K562 (cell line): Measurements from ENCODE around the gene SPINT2. TPM values are rescaled to one million over a fixed set of nuclear protein-coding genes. Genes with fewer than 3 reads are reported as not detected.

Source experiments
- ATAC-seq: fragments of 200-7000 bp; cut with Tn5 transposase; 3 replicates; pipeline ENCODE4 v1.9.1; 2020; ENCODE audit warnings: moderate library complexity
- BruUV-seq: library from RNA; stranded (reverse); fragments of 400-500 nt; replicated peaks from 2 replicates; lab custom pipeline; 2021; lab: Mats Ljungman, UMichigan
- CTCF ChIA-PET: fragments of 300-600 bp; formaldehyde crosslinking; extraction: SDS; loops from one replicate; lab custom pipeline; 2021; ENCODE audit warnings: low intra/inter-chr PET ratio; lab: Yijun Ruan, JAX
- POLR2A ChIA-PET: fragments of 300-600, 350-650 bp; sonication (Branson Sonifier 250); formaldehyde crosslinking; extraction: SDS; loops from one replicate; lab custom pipeline; 2021; ENCODE audit warnings: antibody characterized with exemption, inconsistent platforms; lab: Yijun Ruan, JAX
- DNase-seq, 4 experiments: peaks; one replicate each; pipeline versions ENCODE4 v3.0.0 to v3.0.0-alpha.2; 2011 to 2018; ENCODE audit warnings: low spot score in 3 of 4, mixed read lengths in 3 of 4; ENCODE audit errors: extremely low read depth in 1 of 4
- FAIRE-seq: peaks from 2 replicates; lab custom pipeline; 2011; peaks lifted over from hg19 to GRCh38; lab: Jason Lieb, UNC
- H2AFZ ChIP-seq: 2 replicates; pipeline ENCODE4 v1.6.0; 2011; ENCODE audit warnings: low read depth, low read length, control low read depth, inconsistent platforms
- H3K27ac ChIP-seq: fragments of 200-600 bp; 3 replicates; pipeline ENCODE4 v1.8.0; 2011; ENCODE audit warnings: low read depth, mild to moderate bottlenecking, control low read depth, inconsistent platforms, low read length, moderate library complexity, mixed read lengths; ENCODE audit errors: extremely low read depth
- H3K27me3 ChIP-seq, 2 experiments: fragments of 300-600 bp in 1 of 2; 2 replicates in 1 of 2; 3 replicates in 1 of 2; pipeline versions ENCODE4 v1.6.0 to v1.8.0; 2011; ENCODE audit warnings: inconsistent platforms in 2 of 2, low read length in 2 of 2, mild to moderate bottlenecking in 1 of 2, mixed read lengths in 1 of 2, moderate library complexity in 1 of 2; ENCODE audit not compliant: control insufficient read depth in 2 of 2, insufficient read depth in 2 of 2
- H3K36me3 ChIP-seq: fragments of 300-600 bp; 3 replicates; pipeline ENCODE4 v1.8.0; 2011; ENCODE audit warnings: mild to moderate bottlenecking, low read length, inconsistent platforms; ENCODE audit not compliant: control insufficient read depth, insufficient read depth
- H3K4me1 ChIP-seq, 2 experiments: fragments of 200-600 bp in 1 of 2; replicated peaks in 1 of 2; 2 replicates in 1 of 2; 3 replicates in 1 of 2; pipeline versions ENCODE4 v1.5.1 to v1.8.0; 2011; ENCODE audit warnings: inconsistent platforms in 2 of 2, low read length in 2 of 2, mild to moderate bottlenecking in 1 of 2, mixed read lengths in 1 of 2, moderate library complexity in 1 of 2; ENCODE audit not compliant: control insufficient read depth in 2 of 2, insufficient read depth in 2 of 2
- H3K4me2 ChIP-seq: 2 replicates; pipeline ENCODE4 v1.6.1; 2011; ENCODE audit warnings: low read length, control low read depth, inconsistent platforms, mixed read lengths; ENCODE audit not compliant: insufficient read depth
- H3K4me3 ChIP-seq: fragments of 200-600 bp; sonication (generic), shearing (Covaris generic); 2 replicates; pipeline ENCODE4 v1.5.1; 2016; ENCODE audit warnings: control low read depth, inconsistent platforms
- H3K79me2 ChIP-seq: fragments of 200-600 bp; 3 replicates; pipeline ENCODE4 v1.8.0; 2011; ENCODE audit warnings: low read length, inconsistent platforms; ENCODE audit not compliant: control insufficient read depth, insufficient read depth
- H3K9ac ChIP-seq, 2 experiments: 2 replicates each; pipeline versions ENCODE4 v1.6.0 to v1.6.1; 2011; ENCODE audit warnings: low read depth in 2 of 2, low read length in 2 of 2, control low read depth in 1 of 2, inconsistent platforms in 1 of 2, mild to moderate bottlenecking in 1 of 2, mixed read lengths in 1 of 2; ENCODE audit not compliant: insufficient read depth in 1 of 2
- H3K9me1 ChIP-seq: one replicate; pipeline ENCODE4 v1.6.0; 2011; ENCODE audit warnings: inconsistent platforms, mild to moderate bottlenecking, low read length, moderate library complexity; ENCODE audit not compliant: control insufficient read depth, insufficient read depth
- H3K9me3 ChIP-seq: replicated peaks from 2 replicates; pipeline ENCODE4 v1.5.1; 2011; ENCODE audit warnings: low read depth, low read length, inconsistent platforms; ENCODE audit not compliant: control insufficient read depth, insufficient read depth
- H4K20me1 ChIP-seq: replicated peaks from 2 replicates; pipeline ENCODE4 v1.6.1; 2011; ENCODE audit warnings: low read length, inconsistent platforms, mixed read lengths; ENCODE audit not compliant: control insufficient read depth, insufficient read depth
- ARHGAP35 ChIP-seq: fragments of 450-650 bp; IDR thresholded peaks from 2 replicates; pipeline ENCODE4 v1.6.1; 2018; ENCODE audit not compliant: partially characterized antibody
- CBFA2T2 ChIP-seq: fragments of 450-650 bp; conservative IDR thresholded peaks from 2 replicates; pipeline ENCODE4 v1.6.1; 2017; ENCODE audit warnings: mild to moderate bottlenecking
- DNMT1 ChIP-seq: fragments of 450-650 bp; IDR thresholded peaks from 2 replicates; pipeline ENCODE4 v1.6.1; 2016; ENCODE audit warnings: antibody characterized with exemption, mild to moderate bottlenecking
- KDM1A ChIP-seq, 2 experiments: fragments of 450-650 bp; IDR thresholded peaks; 2 replicates each; pipeline ENCODE4 v1.6.1; 2016; ENCODE audit warnings: mild to moderate bottlenecking in 2 of 2
- MYBL2 ChIP-seq, 2 experiments: fragments of 450-650 bp in 1 of 2; sonication (generic) in 1 of 2; formaldehyde crosslinking in 1 of 2; IDR thresholded peaks; 2 replicates each; pipeline versions ENCODE4 v1.6.1 to v1.8.1; 2017 to 2022; ENCODE audit warnings: borderline replicate concordance in 1 of 2, inconsistent platforms in 1 of 2, low read depth in 1 of 2, mild to moderate bottlenecking in 1 of 2, missing genetic modification reagents in 1 of 2, moderate library complexity in 1 of 2
- NCOA2 ChIP-seq, 2 experiments: fragments of 450-650 bp; IDR thresholded peaks; 2 replicates each; pipeline ENCODE4 v1.6.1; 2018; ENCODE audit warnings: mild to moderate bottlenecking in 2 of 2, moderate library complexity in 1 of 2; ENCODE audit not compliant: partially characterized antibody in 2 of 2
- SIN3B ChIP-seq: fragments of 450-650 bp; IDR thresholded peaks from 2 replicates; pipeline ENCODE4 v1.6.1; 2017; ENCODE audit warnings: low read depth, mild to moderate bottlenecking, moderate library complexity
- SMARCB1 ChIP-seq: IDR thresholded peaks from 2 replicates; pipeline ENCODE4 v1.6.1; 2011; ENCODE audit warnings: improper control_type of control experiment, low read depth; ENCODE audit not compliant: insufficient read length
- SP1 ChIP-seq: sonication (generic); formaldehyde crosslinking; IDR thresholded peaks from 2 replicates; pipeline ENCODE4 v1.8.1; 2022; ENCODE audit warnings: mild to moderate bottlenecking, missing genetic modification reagents
- SRSF1 ChIP-seq: fragments of 200-400 bp; formaldehyde crosslinking; IDR thresholded peaks from 2 replicates; pipeline ENCODE4 v1.6.1; 2017; ENCODE audit warnings: mild to moderate bottlenecking, low read depth, low read length, moderate library complexity
- ZKSCAN8 ChIP-seq: fragments of 200-800 bp; sonication (Bioruptor generic); IDR thresholded peaks from 2 replicates; pipeline ENCODE4 v1.6.1; 2016; ENCODE audit warnings: missing genetic modification characterization, missing compliant biosample characterization
- ZNF224 ChIP-seq: sonication (generic); formaldehyde crosslinking; IDR thresholded peaks from 2 replicates; pipeline ENCODE4 v1.8.0; 2022; ENCODE audit warnings: mild to moderate bottlenecking, missing genetic modification reagents
- WGBS: fragments of 100-300 bp; shearing (Covaris generic); methylation state at CpG from one replicate; pipeline ENCODE4 v1.1.6; 2016; ENCODE audit warnings: low coverage, mixed read lengths; ENCODE audit not compliant: insufficient coverage; ENCODE audit errors: missing lambda C conversion rate; 5-methylcytosine and 5-hydroxymethylcytosine counted together
- in situ Hi-C: fragments of 300-500 bp; cut with MboI; formaldehyde crosslinking; loops from 4 replicates; pipeline ENCODE4 v1.15.0; 2018; ENCODE audit warnings: inconsistent platforms, mixed read lengths
- intact Hi-C: fragments of 100-400 bp; cut with micrococcal nuclease; formaldehyde crosslinking; loops from 2 replicates; pipeline ENCODE4 v1.14.2; 2022
- polyA plus RNA-seq, 8 experiments: library from polyadenylated mRNA; depleted of rRNA in 4 of 8; stranded (reverse) in 5 of 8; unstranded in 3 of 8; fragments of >200 nt; fragmentation: Nextera tagmentation in 2 of 8; fragmentation: Illumina TruSeq in 1 of 8; extraction: Ambion mirVana in 2 of 8; extraction: Trizol in 1 of 8; gene quantifications; 2 replicates each; pipeline versions ENCODE4 v1.2.1 to v1.2.3, GENCODE V29; 2011 to 2014; ENCODE audit warnings: inconsistent platforms in 1 of 8, missing spikeins in 1 of 8
- total RNA-seq, 7 experiments: library from RNA; depleted of rRNA in 6 of 7; stranded (reverse); fragments of >200 nt in 6 of 7; fragmentation: Illumina TruSeq in 2 of 7; extraction: Trizol in 2 of 7; gene quantifications; 2 replicates each; pipeline versions ENCODE4 v1.2.1 to v1.2.3, GENCODE V29; 2011 to 2021; ENCODE audit warnings: low replicate concordance in 1 of 7
- TF ChIP-seq, protein P1 (sequence below): fragments of 450-650 bp; formaldehyde crosslinking; IDR thresholded peaks from 2 replicates; pipeline ENCODE4 v1.4.0; 2022; ENCODE audit warnings: mild to moderate bottlenecking, moderate library complexity
- TF ChIP-seq, protein P2 (sequence below): fragments of 450-650 bp; IDR thresholded peaks from 2 replicates; pipeline ENCODE4 v1.6.1; 2017; ENCODE audit warnings: antibody characterized with exemption, mild to moderate bottlenecking
- TF ChIP-seq, protein P3 (sequence below): fragments of 450-650 bp; IDR thresholded peaks from 2 replicates; pipeline ENCODE4 v1.6.1; 2017; ENCODE audit warnings: antibody characterized with exemption

The SPINT2 gene
- total and polyA plus RNA-seq, 9 of the 15 experiments (the other 6 are each of a cell fraction or from before 2014, with no cell fraction given) = 0.65 to 4.5 (median 3.4) TPM

DNA sequence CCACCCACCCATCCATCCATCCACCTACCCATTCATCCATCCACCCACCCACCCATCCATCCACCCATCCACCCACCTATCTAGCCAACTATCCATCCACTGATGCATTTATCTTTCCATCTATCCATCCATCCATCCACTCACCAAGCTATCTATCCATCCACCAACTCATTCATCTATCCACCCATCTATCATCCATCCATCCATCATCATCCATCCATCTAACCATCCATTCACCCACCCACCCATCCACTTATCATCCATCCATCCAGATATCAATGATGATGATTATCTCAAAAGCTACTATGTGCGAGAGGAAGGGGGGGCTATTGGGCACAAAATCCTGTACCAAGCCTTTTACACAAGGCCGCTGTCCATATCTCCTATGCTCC, 45.9 kb downstream of the SPINT2 start:
- no peak overlapping the region for H3K4me3 ChIP-seq
- no peaks in the 10 kb centered on the region for H3K9me3 ChIP-seq
- no peaks in the 10 kb centered on the region for H3K27me3 ChIP-seq
- peaks cover 5% of the 10 kb centered on the region for H3K9me1 ChIP-seq
- FAIRE-seq = no peak
- peaks cover 5% of the 10 kb centered on the region; the same call in 1 of the 2 replicates for H4K20me1 ChIP-seq
- no peak overlapping the region; the same call in 1 of the 2 replicates for H3K4me2 ChIP-seq
- BruUV-seq = no TSS peak
- in situ Hi-C loops (no loop called here), intact Hi-C loops (no loop called here)
- DNase-seq = no peak
- ChIA-PET POLR2A (no interaction called here), CTCF (no interaction called here)
- ATAC-seq = no peak
- peak overlapping the region in 1 of 2 experiments; percentile 84; a peak in 2 of 4 replicates for H3K9ac ChIP-seq
- peaks cover 65% of the 10 kb centered on the region for H3K79me2 ChIP-seq
- 87% methylated on average over 2 of the region's 2 CpGs for WGBS
- peaks cover 73% of the 10 kb centered on the region for H3K36me3 ChIP-seq
- H3K4me1 ChIP-seq = peaks cover 19 to 56% of the 10 kb centered on the region in 2 experiments
- H3K27ac ChIP-seq = no peak overlapping the region
- H2AFZ ChIP-seq = no peak overlapping the region
- TF ChIP-seq, protein P1, sequence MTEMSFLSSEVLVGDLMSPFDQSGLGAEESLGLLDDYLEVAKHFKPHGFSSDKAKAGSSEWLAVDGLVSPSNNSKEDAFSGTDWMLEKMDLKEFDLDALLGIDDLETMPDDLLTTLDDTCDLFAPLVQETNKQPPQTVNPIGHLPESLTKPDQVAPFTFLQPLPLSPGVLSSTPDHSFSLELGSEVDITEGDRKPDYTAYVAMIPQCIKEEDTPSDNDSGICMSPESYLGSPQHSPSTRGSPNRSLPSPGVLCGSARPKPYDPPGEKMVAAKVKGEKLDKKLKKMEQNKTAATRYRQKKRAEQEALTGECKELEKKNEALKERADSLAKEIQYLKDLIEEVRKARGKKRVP (CRISPR knock-in tag) = no peak
- TF ChIP-seq SIN3B = no peak
- TF ChIP-seq NCOA2 (IDR thresholded peaks at IDR 0.05; ENCODE audit: partially characterized antibody in 2 of 2) = no peak
- TF ChIP-seq SMARCB1 = no peak
- peak; percentile 29 for TF ChIP-seq ARHGAP35
- TF ChIP-seq SRSF1 = no peak
- no peak for TF ChIP-seq SP1 (CRISPR knock-in tag)
- TF ChIP-seq, protein P2, sequence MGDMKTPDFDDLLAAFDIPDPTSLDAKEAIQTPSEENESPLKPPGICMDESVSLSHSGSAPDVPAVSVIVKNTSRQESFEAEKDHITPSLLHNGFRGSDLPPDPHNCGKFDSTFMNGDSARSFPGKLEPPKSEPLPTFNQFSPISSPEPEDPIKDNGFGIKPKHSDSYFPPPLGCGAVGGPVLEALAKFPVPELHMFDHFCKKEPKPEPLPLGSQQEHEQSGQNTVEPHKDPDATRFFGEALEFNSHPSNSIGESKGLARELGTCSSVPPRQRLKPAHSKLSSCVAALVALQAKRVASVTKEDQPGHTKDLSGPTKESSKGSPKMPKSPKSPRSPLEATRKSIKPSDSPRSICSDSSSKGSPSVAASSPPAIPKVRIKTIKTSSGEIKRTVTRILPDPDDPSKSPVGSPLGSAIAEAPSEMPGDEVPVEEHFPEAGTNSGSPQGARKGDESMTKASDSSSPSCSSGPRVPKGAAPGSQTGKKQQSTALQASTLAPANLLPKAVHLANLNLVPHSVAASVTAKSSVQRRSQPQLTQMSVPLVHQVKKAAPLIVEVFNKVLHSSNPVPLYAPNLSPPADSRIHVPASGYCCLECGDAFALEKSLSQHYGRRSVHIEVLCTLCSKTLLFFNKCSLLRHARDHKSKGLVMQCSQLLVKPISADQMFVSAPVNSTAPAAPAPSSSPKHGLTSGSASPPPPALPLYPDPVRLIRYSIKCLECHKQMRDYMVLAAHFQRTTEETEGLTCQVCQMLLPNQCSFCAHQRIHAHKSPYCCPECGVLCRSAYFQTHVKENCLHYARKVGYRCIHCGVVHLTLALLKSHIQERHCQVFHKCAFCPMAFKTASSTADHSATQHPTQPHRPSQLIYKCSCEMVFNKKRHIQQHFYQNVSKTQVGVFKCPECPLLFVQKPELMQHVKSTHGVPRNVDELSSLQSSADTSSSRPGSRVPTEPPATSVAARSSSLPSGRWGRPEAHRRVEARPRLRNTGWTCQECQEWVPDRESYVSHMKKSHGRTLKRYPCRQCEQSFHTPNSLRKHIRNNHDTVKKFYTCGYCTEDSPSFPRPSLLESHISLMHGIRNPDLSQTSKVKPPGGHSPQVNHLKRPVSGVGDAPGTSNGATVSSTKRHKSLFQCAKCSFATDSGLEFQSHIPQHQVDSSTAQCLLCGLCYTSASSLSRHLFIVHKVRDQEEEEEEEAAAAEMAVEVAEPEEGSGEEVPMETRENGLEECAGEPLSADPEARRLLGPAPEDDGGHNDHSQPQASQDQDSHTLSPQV = no peak
- TF ChIP-seq MYBL2 (IDR thresholded peaks at IDR 0.05; ENCODE audit: low read depth) = no peak
- no peak for TF ChIP-seq MYBL2 (CRISPR knock-in tag; IDR thresholded peaks at IDR 0.05; ENCODE audit: borderline replicate concordance)
- TF ChIP-seq CBFA2T2 = no peak
- TF ChIP-seq ZNF224 (CRISPR knock-in tag) = no peak
- no peak for TF ChIP-seq DNMT1
- 0 out of 4 replicates have a peak, but pooled peaks of 1 of the 2 experiments have one; percentile 19 for TF ChIP-seq KDM1A (IDR thresholded peaks at IDR 0.05)
- TF ChIP-seq ZKSCAN8 (CRISPR knock-in tag) = no peak
- TF ChIP-seq, protein P3, sequence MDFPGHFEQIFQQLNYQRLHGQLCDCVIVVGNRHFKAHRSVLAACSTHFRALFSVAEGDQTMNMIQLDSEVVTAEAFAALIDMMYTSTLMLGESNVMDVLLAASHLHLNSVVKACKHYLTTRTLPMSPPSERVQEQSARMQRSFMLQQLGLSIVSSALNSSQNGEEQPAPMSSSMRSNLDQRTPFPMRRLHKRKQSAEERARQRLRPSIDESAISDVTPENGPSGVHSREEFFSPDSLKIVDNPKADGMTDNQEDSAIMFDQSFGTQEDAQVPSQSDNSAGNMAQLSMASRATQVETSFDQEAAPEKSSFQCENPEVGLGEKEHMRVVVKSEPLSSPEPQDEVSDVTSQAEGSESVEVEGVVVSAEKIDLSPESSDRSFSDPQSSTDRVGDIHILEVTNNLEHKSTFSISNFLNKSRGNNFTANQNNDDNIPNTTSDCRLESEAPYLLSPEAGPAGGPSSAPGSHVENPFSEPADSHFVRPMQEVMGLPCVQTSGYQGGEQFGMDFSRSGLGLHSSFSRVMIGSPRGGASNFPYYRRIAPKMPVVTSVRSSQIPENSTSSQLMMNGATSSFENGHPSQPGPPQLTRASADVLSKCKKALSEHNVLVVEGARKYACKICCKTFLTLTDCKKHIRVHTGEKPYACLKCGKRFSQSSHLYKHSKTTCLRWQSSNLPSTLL = no peak
